Mucosa of descending colon (tissue), 3 donors: ENCODE data around the gene XRCC3. TPM values are rescaled to one million over a fixed set of nuclear protein-coding genes. Genes with fewer than 3 reads are reported as not detected.

Experiments
- ATAC-seq: fragments of 200-7000 bp; cut with Tn5 transposase; one replicate; pipeline ENCODE4 v1.9.1; 2020; ENCODE audit warnings: mild to moderate bottlenecking, moderate library complexity
- DNase-seq, 3 donors: peaks; one replicate each; pipeline ENCODE4 v3.0.0-alpha.2; 2020
- H3K36me3 ChIP-seq: fragments of 200-600 bp; one replicate; pipeline ENCODE4 v1.8.0; 2021; ENCODE audit warnings: low read depth, mild to moderate bottlenecking
- H3K4me1 ChIP-seq: fragments of 200-600 bp; one replicate; pipeline ENCODE4 v1.8.0; 2021; ENCODE audit warnings: low read depth, mild to moderate bottlenecking
- H3K4me3 ChIP-seq: fragments of 200-600 bp; one replicate; pipeline ENCODE4 v1.8.0; 2021; ENCODE audit warnings: mild to moderate bottlenecking
- H3K9me3 ChIP-seq: fragments of 200-600 bp; one replicate; pipeline ENCODE4 v1.8.0; 2021; ENCODE audit warnings: mild to moderate bottlenecking
- CTCF ChIP-seq: fragments of 200-600 bp; IDR thresholded peaks from one replicate; pipeline ENCODE4 v1.8.0; 2022; ENCODE audit warnings: antibody characterized with exemption, mild to moderate bottlenecking
- intact Hi-C, 2 donors: fragments of 100-400 bp; cut with DNase I in 1 of 2; cut with micrococcal nuclease in 1 of 2; formaldehyde crosslinking; loops; one replicate each; pipeline versions ENCODE4 v1.11.0 to v1.11.1; 2022; cut with DNase I, micrococcal nuclease
- total RNA-seq, 3 donors: library from RNA; stranded (reverse); fragmentation: NEBNext Ultra II Directional in 2 of 3; extraction: Animal tissue kit (Norgen Biotek cat#: 25700) in 2 of 3; gene quantifications; one replicate each; pipeline versions ENCODE4 v1.2.1 to v1.2.4, GENCODE V29; 2021 to 2023
- donor health status: DM: no; HTN: no; CAD: no; lungs with moderate emphysema.
- donor health status: DM: no; HTN: no; CAD: no.
- donor health status: DM: no; HTN: yes; CAD: no.

Gene XRCC3
- total RNA-seq, 3 donors from 2014 or later, result 7.7 to 17.8 (median 11.0) TPM

DNA sequence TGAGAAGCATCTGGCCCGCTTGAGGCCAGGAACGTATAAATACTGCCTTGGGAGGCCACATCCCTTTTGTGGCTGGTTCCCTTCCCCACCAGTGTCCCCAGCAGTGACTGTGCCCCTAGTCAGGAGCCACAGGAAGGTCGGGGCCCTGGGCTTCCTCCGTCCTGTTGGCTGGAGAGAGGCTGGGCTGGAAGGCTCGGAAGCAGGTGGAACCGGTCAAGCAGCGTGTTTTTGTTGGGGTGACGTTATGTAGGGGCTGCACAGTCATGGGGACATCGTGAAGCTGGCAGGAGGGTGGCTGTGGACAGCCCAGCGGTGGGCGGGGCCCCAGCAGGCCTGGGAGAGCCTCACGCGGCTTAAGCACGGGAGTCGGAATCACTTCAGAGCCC lies 10.1 kb downstream of the XRCC3 start:
- ATAC-seq (no peak), DNase-seq (peak in 1 of 3 donors; percentile 41)
- TF ChIP-seq CTCF, result no peak
- Histone ChIP-seq H3K36me3 (no peaks in the 10 kb centered on the region), H3K9me3 (no peaks in the 10 kb centered on the region), H3K4me1 (peaks cover 3% of the 10 kb centered on the region), H3K4me3 (no peak overlapping the region)
- intact Hi-C loops, result no loop called here

- ATAC-seq, result no peak
- no peak for DNase-seq
- H3K36me3 ChIP-seq, result no peaks in the 10 kb centered on the region
These were observed 10.5 kb downstream of the XRCC3 start for GRCh38 chr14:103704708-103705107.

GRCh38 chr14:103703433-103704385 lies 11.5 kb downstream of the XRCC3 start:
- TF ChIP-seq CTCF, result no peak
- Histone ChIP-seq H3K4me1 (peaks cover 1% of the 10 kb centered on the region), H3K9me3 (no peaks in the 10 kb centered on the region), H3K4me3 (no peak overlapping the region), H3K36me3 (no peaks in the 10 kb centered on the region)
- intact Hi-C loops, result no loop called here
- DNase-seq (peak in 1 of 3 donors; percentile 13), ATAC-seq (no peak)

More at GRCh38 chr14:103704708-103705107, 10.5 kb downstream of the XRCC3 start:
- Histone ChIP-seq H3K9me3 (no peaks in the 10 kb centered on the region), H3K4me1 (peaks cover under 1% of the 10 kb centered on the region), H3K4me3 (no peak overlapping the region)
- TF ChIP-seq CTCF, result no peak
- intact Hi-C loops, result no loop called here

DNA sequence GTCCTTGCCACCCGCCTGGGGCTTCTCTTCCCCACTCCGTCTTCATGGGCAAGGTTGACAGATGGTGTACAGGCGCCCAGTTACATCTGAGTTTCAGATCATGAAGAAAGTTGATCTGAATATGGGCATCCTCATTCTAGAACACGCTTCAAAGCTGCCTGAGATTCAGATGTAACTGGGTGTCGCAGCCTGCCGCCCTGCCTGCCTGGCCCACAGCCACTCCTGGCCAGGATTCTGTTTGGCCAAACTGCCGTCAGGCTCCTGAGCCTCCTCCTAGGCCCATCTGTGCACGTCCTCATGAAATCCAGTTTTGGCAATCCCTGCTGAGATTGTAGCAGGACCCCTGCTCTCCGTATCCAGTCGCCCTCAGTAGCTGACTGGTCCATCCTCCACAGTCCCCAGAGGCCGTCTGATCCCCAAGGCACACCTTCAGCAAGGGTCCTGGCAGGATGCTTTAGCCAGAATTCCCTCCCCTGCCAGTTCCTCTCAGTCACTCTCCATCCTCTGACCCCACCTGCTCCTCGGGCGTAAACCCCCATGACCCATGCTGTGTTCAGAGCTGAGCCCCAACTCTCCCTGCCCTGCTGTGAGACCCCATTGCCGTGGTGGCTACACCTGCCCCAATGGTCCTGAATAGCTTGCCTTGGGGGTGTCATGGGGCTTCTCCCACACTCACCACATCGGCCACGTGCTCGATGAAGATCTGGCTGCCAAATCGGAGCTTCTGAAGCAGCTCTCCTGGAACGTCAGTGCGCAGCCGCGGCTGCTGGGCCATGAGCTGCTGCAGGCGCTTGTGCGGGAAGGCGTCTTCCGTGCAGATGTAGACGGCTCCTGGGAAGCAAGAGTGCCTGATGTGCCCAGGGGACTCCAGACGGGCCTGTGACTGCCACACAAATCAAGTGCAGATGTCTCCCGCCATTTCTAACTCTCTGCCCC lies 12.5 kb downstream of the XRCC3 start:
- DNase-seq, result no peak
- no peaks in the 10 kb centered on the region for H3K9me3 ChIP-seq
- no peak overlapping the region for H3K4me3 ChIP-seq
- no peak for ATAC-seq
- H3K36me3 ChIP-seq, result no peaks in the 10 kb centered on the region
- TF ChIP-seq CTCF, result no peak
- intact Hi-C loops, result no loop called here
- H3K4me1 ChIP-seq, result peaks cover 10% of the 10 kb centered on the region

DNA sequence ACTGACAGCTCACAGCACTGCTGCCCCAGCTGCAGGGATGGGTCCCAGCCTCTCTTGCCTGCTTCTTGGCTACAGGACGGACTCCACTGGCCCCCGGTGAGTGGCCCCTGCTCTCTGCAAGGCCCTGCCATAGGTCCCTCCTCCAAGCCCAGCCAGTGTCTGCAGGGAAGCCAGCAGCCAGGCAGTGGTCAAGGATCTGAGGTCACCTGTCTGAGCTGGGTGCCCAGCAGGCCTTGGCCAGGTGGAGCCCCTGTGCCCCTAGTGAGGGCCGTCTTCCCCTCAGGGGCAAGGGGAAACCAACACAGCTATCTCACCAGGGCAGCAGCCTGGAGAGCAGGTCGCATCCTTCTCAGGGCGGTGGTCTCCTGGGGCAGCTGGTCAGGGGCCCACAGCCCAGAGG lies 13.2 kb downstream of the XRCC3 start:
- intact Hi-C loops, result no loop called here
- H3K9me3 ChIP-seq, result no peaks in the 10 kb centered on the region
- ATAC-seq, result no peak
- H3K36me3 ChIP-seq, result no peaks in the 10 kb centered on the region
- H3K4me3 ChIP-seq, result no peak overlapping the region
- DNase-seq, result no peak
- no peak for TF ChIP-seq CTCF
- peaks cover 10% of the 10 kb centered on the region for H3K4me1 ChIP-seq
